NK-92 treated with Interleukin-12 subunit alpha and Interleukin-12 subunit beta, amount 100 ng/mL, for 24 hours (cell line): ENCODE data around the gene LYSMD3.

ENCODE experiments used
- DNase-seq: peaks from one replicate; lab custom pipeline; 2025; lab: John Stamatoyannopoulos, UW

Gene LYSMD3

DNA sequence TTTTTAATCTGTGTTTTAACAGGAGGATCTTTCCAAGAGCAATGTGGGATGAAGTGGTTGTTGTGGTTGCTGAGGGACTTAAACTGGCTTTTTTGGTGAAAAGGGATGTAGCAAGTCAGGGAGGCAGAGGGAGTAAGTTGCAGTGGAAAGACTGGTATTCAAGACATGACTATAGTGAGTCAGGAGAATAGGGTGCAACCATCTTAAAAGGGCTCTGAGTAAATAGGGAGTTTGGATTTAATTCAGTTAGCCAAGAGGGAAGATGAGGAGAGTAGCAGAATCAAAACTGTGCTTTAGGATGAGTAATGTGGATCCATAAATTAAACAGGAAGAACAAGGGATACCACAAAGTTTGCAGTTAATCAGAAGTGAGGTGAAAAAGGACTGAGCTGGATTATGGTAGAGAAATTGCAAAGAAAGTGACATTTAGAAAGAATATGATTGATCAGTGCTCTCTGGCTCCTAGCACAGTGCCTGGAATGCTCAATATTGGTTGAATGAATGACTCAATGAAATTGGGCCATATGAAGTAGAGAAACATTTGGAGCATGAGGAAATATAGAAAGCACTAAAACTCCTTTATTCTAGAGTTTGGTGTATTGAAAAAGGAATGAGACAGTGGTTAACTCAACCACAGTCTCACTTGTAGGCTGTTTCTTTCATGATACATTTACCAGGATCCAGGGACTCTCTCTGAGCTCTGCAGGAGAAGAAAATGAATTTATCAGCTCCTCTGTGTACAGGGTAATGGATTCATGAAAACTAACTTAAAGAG lies 49.6 kb downstream of the LYSMD3 start:
- DNase-seq: no peak

- DNase-seq: no peak
Observed at GRCh38 chr5:90477621-90478215, 51.7 kb downstream of the LYSMD3 start.

- no peak for DNase-seq
Observed at GRCh38 chr5:90477073-90477472, 52.3 kb downstream of the LYSMD3 start.

- no peak for DNase-seq
Observed at GRCh38 chr5:90476391-90476790, 53.0 kb downstream of the LYSMD3 start.

- DNase-seq: no peak
Observed at GRCh38 chr5:90475436-90475980, 53.9 kb downstream of the LYSMD3 start.

DNA sequence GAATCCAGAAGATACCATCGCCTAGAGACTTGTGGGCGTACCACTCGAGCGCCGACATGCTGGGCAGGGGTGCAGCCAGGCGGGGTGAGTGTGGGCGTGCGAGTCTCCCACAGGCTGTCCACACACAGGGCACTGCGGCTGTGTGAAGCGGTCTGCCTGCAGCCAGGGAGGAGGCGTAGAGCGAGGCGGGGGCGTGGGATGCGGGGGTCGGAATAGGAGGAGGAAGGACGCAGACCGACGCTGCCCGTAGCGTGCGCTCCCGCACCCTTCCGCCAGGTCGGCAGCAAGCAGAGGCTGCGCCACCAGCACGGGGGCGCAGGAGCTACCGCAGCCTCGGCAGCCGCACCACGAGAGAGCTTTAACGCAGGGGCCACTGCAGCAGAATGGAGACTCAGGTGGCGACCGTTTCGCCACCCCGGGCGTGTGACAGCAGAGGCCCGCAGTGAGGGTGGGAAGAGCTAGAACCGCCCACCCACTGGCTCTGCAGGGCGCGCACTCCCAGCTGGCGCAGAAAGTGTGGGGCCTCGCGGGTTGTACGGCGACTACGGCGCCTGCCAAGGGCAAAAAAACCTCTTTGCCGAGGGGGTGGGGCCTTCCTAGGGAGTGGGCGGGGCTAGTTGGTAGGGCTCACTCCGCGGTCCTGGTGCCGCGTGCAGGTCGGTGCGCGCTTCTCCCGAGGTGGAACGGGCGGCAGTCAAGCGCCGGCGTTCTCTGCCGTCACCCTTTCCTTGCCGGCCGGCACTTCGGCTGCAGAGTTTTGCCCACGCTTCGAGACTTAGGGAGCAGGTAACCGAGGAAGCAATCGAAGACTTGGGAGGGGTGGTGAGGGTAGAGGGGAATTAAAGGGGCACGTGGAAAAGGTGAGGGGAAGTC lies 54.9 kb downstream of the LYSMD3 start, which contains the start of the genes MBLAC2 and POLR3G:
Gene MBLAC2, minus strand, starts transcription at position 537 of the 873 bp plus-strand sequence. Its CDS starts 479 bp downstream, at position 58.
Gene POLR3G, plus strand, starts transcription at position 630 of the 873 bp plus-strand sequence. CDS start 10,704 bp downstream, outside the sequence.
- DNase-seq: peak; percentile 91

DNA sequence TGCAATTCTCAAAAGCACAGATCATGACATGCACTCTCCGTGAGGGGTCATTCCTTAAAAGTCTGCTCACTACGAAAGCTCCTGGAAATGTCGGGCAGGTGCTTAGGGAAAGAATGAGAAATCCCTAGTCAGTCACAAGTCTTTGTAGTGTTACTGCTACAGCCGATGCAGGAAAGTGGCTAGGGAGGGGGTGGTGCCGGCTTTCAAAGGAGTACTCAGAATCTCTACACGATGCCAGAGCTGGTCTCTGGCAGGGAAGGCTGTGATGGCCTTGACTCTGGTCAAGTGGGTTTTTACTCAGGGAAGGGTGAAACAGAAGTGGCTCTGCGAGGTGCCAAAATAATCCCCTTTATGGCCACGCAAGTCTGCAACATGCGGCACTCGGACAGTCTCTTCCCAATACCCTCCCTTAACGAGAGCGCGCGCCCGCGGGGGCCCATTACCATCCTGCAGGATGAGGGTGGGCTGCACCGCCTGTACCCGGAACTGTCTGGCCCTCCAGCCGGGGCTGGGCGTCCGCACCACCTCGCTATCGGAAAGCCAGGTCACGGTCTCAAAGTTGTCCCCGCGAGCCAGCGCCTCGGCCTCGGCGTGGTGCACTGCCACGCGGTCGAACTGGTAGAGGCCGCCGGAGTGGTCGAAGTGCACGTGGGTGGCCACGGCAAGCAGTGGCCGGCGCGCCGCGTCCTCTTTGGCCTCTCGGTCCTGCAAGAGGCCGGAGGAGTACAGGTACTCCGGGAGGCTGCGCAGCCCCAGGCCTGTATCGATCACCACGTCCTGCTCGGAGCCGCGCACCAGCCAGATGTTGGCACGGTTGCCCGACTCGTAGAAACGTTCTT lies 55.8 kb downstream of the LYSMD3 start:
- DNase-seq: peak; percentile 62

- DNase-seq: no peak
Observed at GRCh38 chr5:90472783-90473395, 56.5 kb downstream of the LYSMD3 start.
